ENCODE data around the gene C5orf15.
A peak's percentile ranks its signal among the peaks of the same experiment; 100 is the strongest.

C5orf15 gene

DNA sequence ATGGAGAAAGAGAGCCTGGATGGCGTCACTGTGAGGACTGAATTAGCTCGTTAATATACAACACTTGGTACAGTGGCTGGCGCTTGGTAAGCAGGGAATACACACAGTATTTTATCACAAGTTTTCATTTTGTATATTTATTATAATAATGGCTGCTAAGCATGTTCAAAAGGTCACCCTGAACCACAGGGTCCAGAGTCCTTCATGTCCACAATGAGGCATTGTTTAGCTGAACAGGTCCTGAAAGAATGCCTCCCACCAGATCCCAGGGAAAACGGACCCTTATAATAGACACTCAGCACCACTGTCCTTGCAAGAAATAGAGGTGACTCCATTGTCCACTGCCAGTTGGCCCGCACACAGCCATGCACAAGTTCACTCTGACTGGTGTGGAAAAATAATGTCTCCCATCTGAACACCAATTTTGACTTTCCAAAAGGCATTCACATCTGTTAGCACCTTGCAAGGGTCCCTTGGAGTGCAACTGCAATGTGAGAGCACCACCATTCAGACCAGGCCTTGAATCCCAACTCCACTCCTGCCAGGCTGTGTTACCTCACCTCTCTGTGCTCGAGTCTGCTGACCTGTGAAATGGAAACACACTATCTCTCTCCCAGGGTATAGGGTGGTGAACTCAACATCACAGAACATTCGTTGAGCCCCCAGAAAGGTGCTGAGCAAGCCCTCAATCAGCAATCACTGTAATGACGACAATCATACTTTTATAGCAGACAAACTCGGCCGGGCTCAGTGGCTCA lies 32.5 kb upstream of the C5orf15 start:
- peaks cover 63% of the 10 kb centered on the region for H3K79me2 ChIP-seq (ENCODE audit: insufficient read depth, low read length)
- TF ChIP-seq, protein P1, sequence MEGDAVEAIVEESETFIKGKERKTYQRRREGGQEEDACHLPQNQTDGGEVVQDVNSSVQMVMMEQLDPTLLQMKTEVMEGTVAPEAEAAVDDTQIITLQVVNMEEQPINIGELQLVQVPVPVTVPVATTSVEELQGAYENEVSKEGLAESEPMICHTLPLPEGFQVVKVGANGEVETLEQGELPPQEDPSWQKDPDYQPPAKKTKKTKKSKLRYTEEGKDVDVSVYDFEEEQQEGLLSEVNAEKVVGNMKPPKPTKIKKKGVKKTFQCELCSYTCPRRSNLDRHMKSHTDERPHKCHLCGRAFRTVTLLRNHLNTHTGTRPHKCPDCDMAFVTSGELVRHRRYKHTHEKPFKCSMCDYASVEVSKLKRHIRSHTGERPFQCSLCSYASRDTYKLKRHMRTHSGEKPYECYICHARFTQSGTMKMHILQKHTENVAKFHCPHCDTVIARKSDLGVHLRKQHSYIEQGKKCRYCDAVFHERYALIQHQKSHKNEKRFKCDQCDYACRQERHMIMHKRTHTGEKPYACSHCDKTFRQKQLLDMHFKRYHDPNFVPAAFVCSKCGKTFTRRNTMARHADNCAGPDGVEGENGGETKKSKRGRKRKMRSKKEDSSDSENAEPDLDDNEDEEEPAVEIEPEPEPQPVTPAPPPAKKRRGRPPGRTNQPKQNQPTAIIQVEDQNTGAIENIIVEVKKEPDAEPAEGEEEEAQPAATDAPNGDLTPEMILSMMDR (IDR thresholded peaks at IDR 0.05; ENCODE audit: low read length), result no peak
- TF ChIP-seq EZH2 (IDR thresholded peaks at IDR 0.05; ENCODE audit: borderline replicate concordance, low read length), result no peak
- peaks cover 66% of the 10 kb centered on the region for H3K4me1 ChIP-seq (ENCODE audit: insufficient read depth, low read length, severe bottlenecking)
- H3K4me2 ChIP-seq (ENCODE audit: low read length), result peak overlapping the region; percentile 15; the same call in 1 of the 2 replicates
- H3F3A ChIP-seq (ENCODE audit: insufficient read depth, low read length), result no peaks in the 10 kb centered on the region
- H3K4me3 ChIP-seq (ENCODE audit: low read depth, low read length, poor library complexity, severe bottlenecking), result no peak overlapping the region
- peaks cover 29% of the 10 kb centered on the region for H3K36me3 ChIP-seq (ENCODE audit: insufficient read depth, low read length)
- no peaks in the 10 kb centered on the region for H4K20me1 ChIP-seq (ENCODE audit: insufficient read depth, low read length)
- H3K27ac ChIP-seq (ENCODE audit: low read depth, low read length, poor library complexity, severe bottlenecking), result peak overlapping the region; percentile 5
- H3K9me3 ChIP-seq (ENCODE audit: low read length), result no peaks in the 10 kb centered on the region
- no peak overlapping the region for H2AFZ ChIP-seq (ENCODE audit: low read length)
- H3K9ac ChIP-seq (ENCODE audit: low read length), result no peak overlapping the region
- no peaks in the 10 kb centered on the region for H3K9me2 ChIP-seq (ENCODE audit: low read depth, low read length)
- H3K27me3 ChIP-seq (ENCODE audit: insufficient read depth, low read length), result no peaks in the 10 kb centered on the region

GRCh38 chr5:134000091-134000511 lies 31.7 kb upstream of the C5orf15 start:
- no peaks in the 10 kb centered on the region for H3K27me3 ChIP-seq (ENCODE audit: insufficient read depth, low read length)

GRCh38 chr5:133998807-133999206 lies 30.4 kb upstream of the C5orf15 start:
- peaks cover 29% of the 10 kb centered on the region for H3K36me3 ChIP-seq (ENCODE audit: insufficient read depth, low read length)
- H3K4me1 ChIP-seq (ENCODE audit: insufficient read depth, low read length, severe bottlenecking), result peaks cover 81% of the 10 kb centered on the region
- H3F3A ChIP-seq (ENCODE audit: insufficient read depth, low read length), result no peaks in the 10 kb centered on the region

More at GRCh38 chr5:134000091-134000511, 31.7 kb upstream of the C5orf15 start:
- Histone ChIP-seq H3K36me3 (ENCODE audit: insufficient read depth, low read length) (peaks cover 29% of the 10 kb centered on the region), H3K9me2 (ENCODE audit: low read depth, low read length) (no peaks in the 10 kb centered on the region), H3K27ac (ENCODE audit: low read depth, low read length, poor library complexity, severe bottlenecking) (no peak overlapping the region), H3K4me1 (ENCODE audit: insufficient read depth, low read length, severe bottlenecking) (peaks cover 68% of the 10 kb centered on the region), H3K4me2 (ENCODE audit: low read length) (0 out of 2 replicates have a peak overlapping the region, but pooled peaks have one; percentile 1), H2AFZ (ENCODE audit: low read length) (no peak overlapping the region), H3F3A (ENCODE audit: insufficient read depth, low read length) (no peaks in the 10 kb centered on the region), H3K9me3 (ENCODE audit: low read length) (no peaks in the 10 kb centered on the region), H3K9ac (ENCODE audit: low read length) (no peak overlapping the region), H3K4me3 (ENCODE audit: low read depth, low read length, poor library complexity, severe bottlenecking) (no peak overlapping the region), H4K20me1 (ENCODE audit: insufficient read depth, low read length) (no peaks in the 10 kb centered on the region), H3K79me2 (ENCODE audit: insufficient read depth, low read length) (peaks cover 69% of the 10 kb centered on the region)
- TF ChIP-seq, protein P1 (IDR thresholded peaks at IDR 0.05; ENCODE audit: low read length), result no peak
- no peak for TF ChIP-seq EZH2 (IDR thresholded peaks at IDR 0.05; ENCODE audit: borderline replicate concordance, low read length)

More at GRCh38 chr5:133998807-133999206, 30.4 kb upstream of the C5orf15 start:
- H3K27me3 ChIP-seq (ENCODE audit: insufficient read depth, low read length), result no peaks in the 10 kb centered on the region
- H2AFZ ChIP-seq (ENCODE audit: low read length), result no peak overlapping the region
- H4K20me1 ChIP-seq (ENCODE audit: insufficient read depth, low read length), result no peaks in the 10 kb centered on the region
- no peak for TF ChIP-seq EZH2 (IDR thresholded peaks at IDR 0.05; ENCODE audit: borderline replicate concordance, low read length)
- TF ChIP-seq, protein P1 (IDR thresholded peaks at IDR 0.05; ENCODE audit: low read length), result no peak
- H3K9me2 ChIP-seq (ENCODE audit: low read depth, low read length), result no peaks in the 10 kb centered on the region
- no peak overlapping the region for H3K4me3 ChIP-seq (ENCODE audit: low read depth, low read length, poor library complexity, severe bottlenecking)
- no peaks in the 10 kb centered on the region for H3K9me3 ChIP-seq (ENCODE audit: low read length)
- peaks cover 82% of the 10 kb centered on the region for H3K79me2 ChIP-seq (ENCODE audit: insufficient read depth, low read length)
- H3K27ac ChIP-seq (ENCODE audit: low read depth, low read length, poor library complexity, severe bottlenecking), result no peak overlapping the region
- no peak overlapping the region for H3K9ac ChIP-seq (ENCODE audit: low read length)
- no peak overlapping the region for H3K4me2 ChIP-seq (ENCODE audit: low read length)

Data from OCI-LY1 (cell line).